Left lung (tissue), 10 donors: ENCODE data around the gene LRRC26. TPM values are rescaled to one million over a fixed set of nuclear protein-coding genes. Genes with fewer than 3 reads are reported as not detected.

ENCODE experiments used
- ATAC-seq: fragments of 200-7000 bp; cut with Tn5 transposase; one replicate; pipeline ENCODE4 v1.9.1; 2020; ENCODE audit warnings: moderate library complexity
- DNase-seq, 4 donors: peaks; one replicate each; pipeline ENCODE4 v3.0.0-alpha.2; 2013 to 2020
- H3K27ac ChIP-seq, 2 donors: fragments of 200-600 bp; sonication (generic) in 1 of 2; one replicate each; pipeline versions ENCODE4 v1.5.0 to v1.8.0; 2020 to 2021
- H3K27me3 ChIP-seq, 2 donors: fragments of 200-600 bp; sonication (generic) in 1 of 2; one replicate each; pipeline versions ENCODE4 v1.5.0 to v1.8.0; 2020 to 2021
- H3K36me3 ChIP-seq, 2 donors: fragments of 200-600 bp; sonication (generic) in 1 of 2; one replicate each; pipeline versions ENCODE4 v1.5.0 to v1.8.0; 2020 to 2021
- H3K4me1 ChIP-seq, 2 donors: fragments of 200-600 bp; one replicate each; pipeline ENCODE4 v1.8.0; 2021
- H3K4me3 ChIP-seq, 2 donors: fragments of 200-600 bp; sonication (generic) in 1 of 2; one replicate each; pipeline versions ENCODE4 v1.5.0 to v1.8.0; 2020 to 2021; ENCODE audit warnings: mild to moderate bottlenecking in 1 of 2
- H3K9me3 ChIP-seq, 2 donors: fragments of 200-600 bp; sonication (generic) in 1 of 2; one replicate each; pipeline versions ENCODE4 v1.5.0 to v1.8.0; 2020 to 2021
- intact Hi-C, 2 donors: fragments of 100-400 bp; cut with DNase I; formaldehyde crosslinking; loops; one replicate each; pipeline versions ENCODE4 v1.11.2 to v1.14.2; 2022
- polyA plus RNA-seq, 6 donors: library from polyadenylated mRNA; unstranded; fragments of 120-200 nt; gene quantifications; one replicate each; pipeline ENCODE4 v1.2.1, GENCODE V29; 2013; ENCODE audit not compliant: insufficient read length in 6 of 6
- total RNA-seq, 2 donors: library from RNA; stranded (reverse); fragmentation: NEBNext Ultra II Directional; extraction: Animal tissue kit (Norgen Biotek cat#: 25700); gene quantifications; one replicate each; pipeline ENCODE4 v1.2.1, GENCODE V29; 2021
- TF ChIP-seq, protein P1 (sequence below), 2 donors: fragments of 200-600 bp; sonication (generic) in 1 of 2; IDR thresholded peaks; one replicate each; pipeline versions ENCODE4 v1.5.0 to v1.8.0; 2021; ENCODE audit warnings: antibody characterized with exemption in 2 of 2
- donor health status: DM: no; HTN: yes; CAD: no.
- donor health status: DM: no; HTN: no; CAD: no.

LRRC26 gene
- total and polyA plus RNA-seq, 8 donors = 0.23 to 0.63 (median 0.40) TPM; not detected in 4

DNA sequence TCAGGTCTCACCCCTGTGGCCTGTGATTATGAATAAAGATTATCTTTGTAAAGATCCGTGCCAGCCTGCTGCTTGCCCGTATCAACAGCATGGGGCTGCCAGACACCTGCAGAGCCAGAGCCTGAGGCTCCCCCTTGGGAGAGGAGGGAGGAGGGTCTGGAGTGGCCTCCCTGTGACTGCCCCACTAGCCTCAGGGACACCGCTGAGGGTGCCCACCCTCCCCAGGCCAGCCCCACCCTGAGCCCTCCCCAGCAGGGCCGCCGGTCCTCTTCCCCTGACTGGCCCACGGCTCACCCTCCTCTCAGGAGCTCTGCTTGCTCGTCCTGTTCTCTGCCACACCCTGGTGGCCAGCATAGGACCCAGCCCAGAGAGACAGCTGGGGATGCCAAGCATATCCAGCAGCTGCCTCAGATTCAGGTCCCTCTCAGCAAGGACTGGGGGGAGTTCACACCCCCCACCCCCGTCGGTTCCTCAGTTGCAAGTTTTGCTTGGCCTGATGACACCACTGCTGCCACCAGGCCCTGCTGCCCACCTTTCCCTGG is 20.5 kb upstream of the LRRC26 start:
- DNase-seq (no peak), ATAC-seq (no peak)
- TF ChIP-seq, protein P1, sequence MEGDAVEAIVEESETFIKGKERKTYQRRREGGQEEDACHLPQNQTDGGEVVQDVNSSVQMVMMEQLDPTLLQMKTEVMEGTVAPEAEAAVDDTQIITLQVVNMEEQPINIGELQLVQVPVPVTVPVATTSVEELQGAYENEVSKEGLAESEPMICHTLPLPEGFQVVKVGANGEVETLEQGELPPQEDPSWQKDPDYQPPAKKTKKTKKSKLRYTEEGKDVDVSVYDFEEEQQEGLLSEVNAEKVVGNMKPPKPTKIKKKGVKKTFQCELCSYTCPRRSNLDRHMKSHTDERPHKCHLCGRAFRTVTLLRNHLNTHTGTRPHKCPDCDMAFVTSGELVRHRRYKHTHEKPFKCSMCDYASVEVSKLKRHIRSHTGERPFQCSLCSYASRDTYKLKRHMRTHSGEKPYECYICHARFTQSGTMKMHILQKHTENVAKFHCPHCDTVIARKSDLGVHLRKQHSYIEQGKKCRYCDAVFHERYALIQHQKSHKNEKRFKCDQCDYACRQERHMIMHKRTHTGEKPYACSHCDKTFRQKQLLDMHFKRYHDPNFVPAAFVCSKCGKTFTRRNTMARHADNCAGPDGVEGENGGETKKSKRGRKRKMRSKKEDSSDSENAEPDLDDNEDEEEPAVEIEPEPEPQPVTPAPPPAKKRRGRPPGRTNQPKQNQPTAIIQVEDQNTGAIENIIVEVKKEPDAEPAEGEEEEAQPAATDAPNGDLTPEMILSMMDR (IDR thresholded peaks at IDR 0.05) = no peak
- H3K27ac ChIP-seq = peak overlapping the region in 1 of 2 donors; percentile 15
- H3K4me1 ChIP-seq = peaks cover 26 to 48% of the 10 kb centered on the region in 2 donors
- H3K27me3 ChIP-seq = no peaks in the 10 kb centered on the region
- intact Hi-C loops = no loop called here
- no peaks in the 10 kb centered on the region for H3K9me3 ChIP-seq
- H3K4me3 ChIP-seq = peak overlapping the region in 1 of 2 donors; percentile 98
- H3K36me3 ChIP-seq = peaks cover 0 to 43% of the 10 kb centered on the region in 2 donors

DNA sequence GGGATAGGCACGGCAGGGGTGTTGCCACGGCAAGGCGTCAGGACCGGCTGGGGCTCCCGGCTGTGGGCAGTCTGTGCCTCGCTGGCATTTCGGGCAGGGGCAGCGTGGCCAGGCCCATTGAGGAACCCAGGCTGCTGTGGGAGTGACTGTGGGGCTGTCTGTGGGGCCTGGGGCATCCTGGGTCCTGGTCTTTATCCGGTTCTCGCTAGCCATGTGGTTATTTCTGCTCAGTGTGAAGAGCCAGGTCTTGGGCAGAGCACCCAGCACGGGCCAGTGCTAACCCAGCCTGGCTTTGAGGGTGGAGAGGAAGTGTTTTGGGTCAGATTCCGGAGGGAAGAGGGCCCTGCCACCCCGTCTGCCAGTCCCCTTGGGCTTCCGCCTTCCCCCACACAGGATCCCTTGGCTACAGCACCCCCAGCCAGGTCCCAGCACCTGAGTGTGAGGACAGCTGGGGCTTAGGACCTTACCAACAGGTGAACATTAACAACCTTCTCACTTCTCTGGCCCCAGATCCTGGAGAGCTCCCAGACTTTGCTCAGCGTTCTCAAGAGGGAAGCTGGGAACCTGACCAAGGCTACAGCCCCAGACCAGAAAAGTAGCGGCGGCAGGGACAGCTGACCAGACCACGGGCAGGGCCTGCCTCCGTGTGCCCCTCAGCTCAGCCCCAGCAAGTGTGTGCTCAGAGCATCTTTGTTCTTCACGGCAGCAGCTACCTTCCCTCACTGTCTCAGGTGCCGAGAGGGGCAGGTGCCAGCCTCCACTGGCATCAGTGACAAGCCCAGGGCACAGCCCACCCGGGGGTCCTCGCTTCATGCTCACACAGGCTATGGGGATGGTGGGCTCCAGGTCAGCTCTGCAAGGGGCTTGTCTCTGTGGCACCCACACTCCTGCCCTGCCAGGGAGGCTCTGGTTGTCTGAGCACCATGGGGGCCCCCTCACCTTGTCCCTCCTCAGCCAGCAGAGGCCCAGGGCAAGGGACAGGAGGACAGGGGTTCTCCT is 19.7 kb upstream of the LRRC26 start:
- peak; percentile 2 for ATAC-seq

DNA sequence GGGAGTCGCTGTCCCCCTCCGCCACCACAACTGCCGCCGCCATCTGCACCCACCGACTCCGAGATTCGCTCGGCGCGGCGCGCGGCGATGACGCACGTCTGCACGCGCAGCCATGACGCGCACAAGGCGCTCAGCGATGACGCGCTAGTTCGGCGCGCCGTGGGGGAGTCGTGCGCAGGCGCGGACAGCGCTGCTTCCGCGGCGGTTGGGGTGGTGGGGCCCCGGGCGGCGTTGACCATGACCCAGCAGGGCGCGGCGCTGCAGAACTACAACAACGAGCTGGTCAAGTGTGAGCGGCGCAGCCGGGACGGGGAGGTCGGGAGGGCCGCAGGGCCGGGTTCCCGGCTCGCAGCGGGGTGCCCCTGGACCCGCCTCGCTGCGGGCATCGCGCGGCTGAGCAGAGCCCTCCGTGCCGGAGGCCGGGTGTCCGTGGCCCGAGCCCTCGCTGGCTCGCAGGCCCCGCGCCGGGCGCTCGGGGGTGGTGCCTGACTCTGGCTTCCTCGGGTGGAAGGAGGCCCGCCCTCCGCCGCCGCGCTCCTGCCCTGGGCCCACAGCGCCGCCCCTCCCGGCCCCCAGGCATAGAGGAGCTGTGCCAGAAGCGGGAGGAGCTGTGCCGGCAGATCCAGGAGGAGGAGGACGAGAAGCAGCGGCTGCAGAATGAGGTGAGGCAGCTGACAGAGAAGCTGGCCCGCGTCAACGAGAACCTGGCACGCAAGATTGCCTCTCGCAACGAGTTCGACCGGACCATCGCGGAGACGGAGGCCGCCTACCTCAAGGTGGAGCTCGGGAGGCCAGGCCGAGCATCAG is 18.8 kb upstream of the LRRC26 start, which contains the start of the genes ANAPC2 and SSNA1:
TSS of gene ANAPC2 (minus strand) at position 71 of the 807 bp plus-strand sequence. CDS start at position 43, 28 bp downstream.
TSS of gene SSNA1 (plus strand) at position 187 of the 807 bp plus-strand sequence. CDS start at position 238, 51 bp downstream.
- TF ChIP-seq, protein P1 (IDR thresholded peaks at IDR 0.05) = no peak
- ATAC-seq (peak; percentile 90), DNase-seq (peak; percentile 92 to 97 (median 96))
- H3K4me1 ChIP-seq = peaks cover 26 to 43% of the 10 kb centered on the region in 2 donors
- H3K9me3 ChIP-seq = no peaks in the 10 kb centered on the region
- H3K36me3 ChIP-seq = peaks cover 0 to 55% of the 10 kb centered on the region in 2 donors
- peak within 1 kb of the TSS; percentile 95 to 99 for H3K27ac ChIP-seq
- intact Hi-C loops = no loop called here
- H3K27me3 ChIP-seq = no peaks in the 10 kb centered on the region
- H3K4me3 ChIP-seq = peak within 1 kb of the TSS; percentile 85 to 98

More for the DNA sequence above, 19.7 kb upstream of the LRRC26 start:
- H3K27ac ChIP-seq = peak overlapping the region; percentile 95 to 99
- TF ChIP-seq, protein P1 (IDR thresholded peaks at IDR 0.05) = no peak
- peaks cover 0 to 51% of the 10 kb centered on the region in 2 donors for H3K36me3 ChIP-seq
- intact Hi-C loops = no loop called here
- DNase-seq = no peak
- no peaks in the 10 kb centered on the region for H3K9me3 ChIP-seq
- H3K4me1 ChIP-seq = peaks cover 26 to 43% of the 10 kb centered on the region in 2 donors
- H3K27me3 ChIP-seq = no peaks in the 10 kb centered on the region
- H3K4me3 ChIP-seq = peak overlapping the region; percentile 85 to 98

DNA sequence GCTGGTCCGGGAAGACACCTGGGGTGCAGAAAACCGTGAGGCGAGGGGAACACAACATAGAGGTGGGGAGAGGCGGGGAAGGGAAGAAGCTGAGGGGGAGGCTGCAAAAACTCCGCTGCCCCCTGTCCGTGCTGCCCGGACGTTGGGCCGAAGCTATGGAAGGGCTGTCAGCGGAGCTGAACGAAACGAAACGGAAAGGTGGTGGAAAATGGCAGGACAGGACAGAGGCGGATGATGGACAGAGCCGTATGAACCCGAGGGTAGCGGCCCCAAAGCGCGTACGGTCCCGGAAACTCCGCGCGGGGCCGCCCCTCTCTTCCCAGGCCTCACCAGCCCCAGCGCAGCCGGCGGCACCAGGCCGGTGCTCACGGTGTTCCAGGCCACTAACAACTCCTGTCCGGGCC is 18.2 kb upstream of the LRRC26 start:
- intact Hi-C loops = no loop called here
- H3K9me3 ChIP-seq = no peaks in the 10 kb centered on the region
- ATAC-seq = no peak

More for the DNA sequence above, 18.2 kb upstream of the LRRC26 start:
- peaks cover 0 to 61% of the 10 kb centered on the region in 2 donors for H3K36me3 ChIP-seq
- peak overlapping the region; percentile 85 to 98 for H3K4me3 ChIP-seq
- peak overlapping the region; percentile 95 to 99 for H3K27ac ChIP-seq
- peaks cover 26 to 43% of the 10 kb centered on the region in 2 donors for H3K4me1 ChIP-seq
- TF ChIP-seq, protein P1 (IDR thresholded peaks at IDR 0.05) = no peak
- H3K27me3 ChIP-seq = no peaks in the 10 kb centered on the region
- DNase-seq = no peak
